ENCODE measurements around the gene RALGAPB. TPM values are rescaled to one million over a fixed set of nuclear protein-coding genes. Genes with fewer than 3 reads are reported as not detected.
"Not testable (repeated sequence)": the region's sequence is repeated elsewhere in the genome, so short reads cannot be mapped to it uniquely, and the experiment has no call there.

RALGAPB gene
- polyA plus RNA-seq, 3 donors, result 33.7 to 36.5 (median 35.0) TPM

DNA sequence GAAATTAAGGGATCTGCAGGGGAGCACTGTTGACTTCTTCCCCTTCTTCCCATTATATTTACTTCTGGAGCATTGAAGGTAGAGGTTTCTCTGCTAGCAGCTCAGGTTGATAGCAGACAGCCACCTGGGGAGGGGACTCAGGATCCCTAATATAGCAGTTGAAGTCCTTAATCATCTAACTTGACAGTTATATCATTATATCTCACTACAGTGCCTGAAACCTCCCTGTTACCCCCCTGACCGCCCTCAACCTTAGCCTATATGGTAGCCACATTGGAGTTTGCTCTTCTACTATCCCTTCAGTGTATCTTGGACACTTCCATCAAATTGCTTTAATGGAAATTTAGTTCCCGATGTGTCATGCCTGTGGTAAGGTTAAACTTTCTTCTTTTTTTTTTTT, 7.0 kb downstream of the RALGAPB start:
- no peak for DNase-seq (ENCODE audit: low read depth in 3 of 3, low spot score in 2 of 3)

DNA sequence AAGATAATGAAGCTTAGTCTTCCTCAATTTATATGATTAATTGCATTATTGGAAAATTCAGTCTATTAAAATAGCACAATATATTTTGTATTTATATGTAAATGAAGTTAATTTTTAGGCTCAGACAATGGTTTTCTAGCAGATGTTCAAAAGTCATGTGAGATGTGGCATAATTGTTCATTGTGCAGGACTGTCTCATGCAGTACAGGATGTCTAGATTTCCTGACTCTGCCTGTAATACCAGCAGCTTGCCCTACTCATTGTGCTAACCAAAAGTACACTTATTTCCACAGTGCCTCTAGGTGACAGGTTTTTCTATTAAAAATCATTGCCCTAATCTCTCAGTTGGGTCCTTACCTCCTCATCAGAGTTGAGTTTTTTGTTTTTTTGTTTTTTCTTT, 12.4 kb downstream of the RALGAPB start:
- DNase-seq (ENCODE audit: low read depth in 3 of 3, low spot score in 2 of 3), result no peak

DNA sequence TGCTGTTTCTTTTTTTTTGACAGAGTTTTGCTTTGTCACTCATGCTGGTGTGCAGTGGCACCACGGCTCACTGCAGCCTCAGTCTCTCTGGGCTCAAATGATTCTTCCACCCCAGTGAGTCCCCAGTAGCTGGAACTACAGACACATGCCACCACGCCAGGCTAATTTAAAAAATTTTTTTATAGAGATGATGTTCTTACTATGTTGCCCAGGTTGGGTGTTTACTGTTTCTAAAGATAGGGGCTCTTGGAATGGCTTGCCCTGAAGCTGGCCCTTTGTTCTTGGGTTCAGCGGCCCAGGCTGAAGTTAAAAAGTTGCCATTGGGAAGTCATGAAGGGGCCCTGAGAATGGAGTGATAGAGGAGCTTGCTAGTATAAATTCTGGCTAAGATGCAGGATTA, 16.5 kb downstream of the RALGAPB start:
- no peak for DNase-seq (ENCODE audit: low read depth in 3 of 3, low spot score in 2 of 3)

DNA sequence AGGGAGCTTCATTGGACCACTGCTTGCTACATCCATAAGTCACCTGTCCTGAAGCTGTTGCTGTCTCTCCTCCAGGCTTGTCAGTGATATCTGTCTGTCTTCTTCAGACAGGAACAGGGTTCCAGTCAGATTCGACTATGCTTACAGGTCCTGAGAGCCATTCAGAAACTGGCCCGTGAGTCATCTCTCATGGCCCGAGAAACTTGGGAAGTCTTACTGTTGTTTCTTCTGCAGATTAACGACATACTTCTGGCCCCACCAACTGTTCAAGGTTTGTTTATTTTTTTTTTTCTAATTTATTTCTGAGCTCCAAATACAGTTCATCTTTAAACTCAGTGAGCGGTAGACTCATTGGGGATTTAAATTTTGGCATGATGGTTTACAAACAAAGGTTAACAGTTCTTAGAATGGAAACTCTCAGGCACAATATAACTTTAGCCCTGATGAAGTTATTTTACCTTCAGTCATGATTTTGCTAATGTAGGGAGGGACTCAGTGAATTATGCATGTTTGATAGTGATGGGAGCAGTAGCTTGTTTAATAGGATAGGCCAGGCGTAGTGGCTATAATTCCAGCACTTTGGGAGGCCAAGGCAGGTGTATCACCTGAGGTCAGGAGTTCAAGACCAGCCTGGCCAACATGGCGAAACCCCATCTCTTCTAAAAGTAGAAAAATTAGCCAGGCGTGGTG, 24.7 kb downstream of the RALGAPB start:
- DNase-seq (ENCODE audit: low read depth in 3 of 3, low spot score in 2 of 3), result no peak

DNA sequence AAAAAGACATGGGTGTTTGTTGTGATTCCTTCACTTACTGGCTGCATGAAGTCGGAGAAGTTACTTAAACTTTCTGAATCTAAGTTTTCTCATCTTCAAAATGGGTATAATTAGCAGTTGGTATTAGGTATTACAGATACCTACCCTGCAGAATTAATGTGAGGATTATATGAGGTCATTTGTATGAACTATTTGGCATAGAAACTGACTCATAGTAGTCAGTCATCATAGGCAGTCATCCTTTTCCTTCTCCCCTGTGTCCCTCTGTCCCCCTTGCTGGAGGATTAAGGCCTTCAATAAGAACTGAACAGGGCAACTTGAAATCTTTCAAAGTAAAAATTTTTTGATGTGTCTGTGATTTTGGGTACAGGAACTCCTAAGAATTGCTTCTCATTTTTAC, 26.3 kb downstream of the RALGAPB start:
- no peak for DNase-seq (ENCODE audit: low read depth in 3 of 3, low spot score in 2 of 3)

DNA sequence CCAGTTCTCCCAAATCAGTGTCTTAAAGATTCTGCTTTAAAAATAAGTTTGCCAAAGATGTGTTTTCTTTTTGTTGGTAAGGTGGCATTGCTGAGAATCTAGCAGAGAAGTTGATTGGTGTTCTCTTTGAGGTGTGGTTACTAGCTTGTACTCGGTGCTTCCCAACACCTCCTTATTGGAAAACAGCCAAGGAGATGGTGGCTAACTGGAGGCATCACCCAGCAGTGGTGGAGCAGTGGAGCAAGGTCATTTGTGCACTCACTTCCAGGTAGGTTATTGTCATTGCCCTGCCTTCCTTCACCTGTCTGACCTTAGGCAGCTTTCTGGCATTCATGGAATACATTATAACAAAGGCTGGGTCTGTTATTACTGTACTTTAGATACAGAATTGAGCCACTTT, 26.7 kb downstream of the RALGAPB start:
- DNase-seq (ENCODE audit: low read depth in 3 of 3, low spot score in 2 of 3), result no peak

DNA sequence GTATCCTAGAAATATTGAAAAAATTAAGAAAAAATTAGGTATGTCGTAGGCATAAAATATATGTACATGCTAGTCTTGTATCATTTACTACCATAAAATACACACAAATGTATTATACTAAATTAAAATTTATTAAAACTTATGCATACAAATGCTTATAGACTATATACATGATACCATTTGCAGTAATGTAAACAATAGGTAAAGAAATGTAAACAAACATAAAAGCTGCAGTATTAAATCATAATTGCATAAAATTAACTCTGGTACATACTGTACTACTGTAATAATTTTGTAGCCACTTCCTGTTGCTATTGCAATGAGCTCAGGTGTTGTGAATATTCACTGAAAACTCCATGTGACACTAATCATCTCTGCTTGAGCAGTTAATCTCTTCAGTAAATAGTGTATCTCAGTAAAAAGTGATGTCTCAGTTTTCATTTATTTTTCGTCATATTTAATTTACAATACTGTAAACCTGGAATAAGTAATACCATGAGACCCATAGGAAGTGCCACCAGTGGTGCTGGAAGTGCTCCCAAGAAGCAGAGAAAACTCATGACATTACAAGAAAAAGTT, 29.3 kb downstream of the RALGAPB start:
- DNase-seq (ENCODE audit: low read depth in 3 of 3, low spot score in 2 of 3), result no peak

DNA sequence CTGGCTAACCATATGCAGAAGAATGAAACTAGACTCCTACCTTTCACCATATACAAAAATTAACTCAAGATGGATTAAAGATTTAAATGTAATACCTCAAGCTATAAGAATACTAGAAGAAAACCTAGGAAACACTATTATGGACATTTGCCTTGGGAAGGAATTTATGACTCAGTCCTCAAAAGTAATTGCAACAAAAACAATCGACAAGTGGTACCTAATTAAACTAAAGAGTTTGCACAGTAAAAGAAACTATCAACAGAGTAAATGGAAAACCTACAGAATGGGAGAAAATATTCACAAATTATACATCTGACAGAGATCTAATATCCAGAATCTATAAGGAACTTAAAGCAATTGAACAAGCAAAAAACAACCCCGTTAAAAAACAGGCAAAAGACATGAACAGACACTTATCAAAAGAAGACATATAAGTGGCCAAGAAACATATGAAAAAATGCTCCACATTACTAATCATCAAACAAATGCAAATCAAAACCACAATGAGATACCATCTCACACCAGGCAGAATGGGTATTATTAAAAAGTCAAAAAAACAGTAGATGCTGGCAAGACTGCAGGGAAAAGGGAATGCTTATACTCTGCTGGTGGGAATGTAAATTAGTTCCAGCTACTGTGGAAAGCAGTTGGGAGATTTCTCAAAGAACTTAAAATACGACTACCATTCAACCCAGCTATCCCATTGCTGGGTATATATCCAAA, 31.9 kb downstream of the RALGAPB start:
- DNase-seq (ENCODE audit: low read depth in 3 of 3, low spot score in 2 of 3), result no peak

DNA sequence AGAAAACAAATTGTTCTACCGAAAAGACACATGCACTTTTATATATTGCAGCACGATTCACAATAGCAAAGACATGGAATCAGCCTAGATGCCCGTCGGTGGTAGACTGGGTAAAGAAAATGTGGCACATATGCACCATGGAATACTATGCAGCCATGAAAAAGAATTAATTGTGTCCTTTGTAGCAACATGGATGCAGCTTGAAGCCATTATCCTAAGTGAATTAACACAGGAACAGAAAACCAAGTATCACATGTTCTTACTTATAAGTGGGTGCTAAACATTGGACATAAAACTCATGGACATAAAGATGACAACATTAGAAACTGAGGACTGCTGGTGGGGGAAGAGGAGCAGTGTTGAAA, 32.4 kb downstream of the RALGAPB start:
- DNase-seq (ENCODE audit: low read depth in 3 of 3, low spot score in 2 of 3), result no peak

DNA sequence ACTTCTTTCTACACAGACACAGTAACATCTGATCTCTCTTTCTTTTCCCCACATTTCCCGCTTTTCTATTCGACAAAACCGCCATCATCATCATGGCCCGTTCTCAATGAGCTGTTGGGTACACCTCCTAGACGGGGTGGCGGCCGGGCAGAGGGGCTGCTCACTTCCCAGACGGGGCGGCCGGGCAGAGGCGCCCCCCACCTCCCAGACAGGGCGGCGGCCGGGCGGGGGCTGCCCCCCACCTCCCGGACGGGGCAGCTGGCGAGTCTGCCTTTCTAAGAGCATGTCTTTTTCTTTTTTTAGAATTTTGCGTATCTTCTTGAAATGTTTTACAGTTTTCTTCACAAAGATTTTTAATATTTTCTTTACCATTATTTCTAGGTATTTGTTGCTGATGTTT, 39.1 kb downstream of the RALGAPB start:
- DNase-seq (ENCODE audit: low read depth in 3 of 3, low spot score in 2 of 3), result not testable (repeated sequence)

DNA sequence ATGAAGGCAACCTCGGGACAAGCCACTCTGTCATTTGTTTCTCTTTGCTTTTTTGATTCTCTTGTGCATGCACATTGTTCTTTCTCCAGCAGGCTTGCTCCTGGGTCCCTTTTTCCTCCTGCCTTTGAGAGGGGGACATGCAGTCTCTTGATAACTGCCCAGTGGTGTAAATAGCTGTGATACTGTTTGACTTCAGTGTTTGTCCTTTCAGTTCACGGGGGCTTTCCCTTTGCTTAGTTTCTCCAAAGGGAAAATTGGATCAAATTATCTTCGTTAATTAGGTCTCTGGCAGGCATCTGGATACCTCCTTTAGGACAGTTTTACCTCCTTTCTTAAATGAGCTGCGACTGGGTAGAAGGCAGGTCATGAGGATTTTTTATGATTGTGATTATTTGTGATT, 41.5 kb downstream of the RALGAPB start:
- no peak for DNase-seq (ENCODE audit: low read depth in 3 of 3, low spot score in 2 of 3)

DNA sequence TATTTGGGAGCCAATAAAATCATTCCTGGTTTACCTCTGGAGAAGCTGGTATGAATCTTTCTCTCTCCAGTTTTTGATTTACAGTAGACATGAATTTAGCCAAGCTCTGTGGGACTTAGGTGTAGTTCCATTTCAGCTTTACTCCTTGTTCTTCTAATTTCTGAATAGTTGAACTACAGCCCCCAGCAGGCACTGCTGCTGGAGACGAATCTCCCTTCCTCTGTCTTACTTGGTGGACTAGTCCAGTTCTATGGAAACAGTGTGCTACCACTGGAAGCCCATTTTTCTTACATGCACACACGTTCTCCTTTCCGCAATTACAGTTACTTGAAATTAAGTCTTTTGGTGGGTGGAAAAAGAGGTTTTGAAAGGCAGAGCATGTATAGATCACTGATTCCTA, 42.3 kb downstream of the RALGAPB start:
- no peak for DNase-seq (ENCODE audit: low read depth in 3 of 3, low spot score in 2 of 3)

DNA sequence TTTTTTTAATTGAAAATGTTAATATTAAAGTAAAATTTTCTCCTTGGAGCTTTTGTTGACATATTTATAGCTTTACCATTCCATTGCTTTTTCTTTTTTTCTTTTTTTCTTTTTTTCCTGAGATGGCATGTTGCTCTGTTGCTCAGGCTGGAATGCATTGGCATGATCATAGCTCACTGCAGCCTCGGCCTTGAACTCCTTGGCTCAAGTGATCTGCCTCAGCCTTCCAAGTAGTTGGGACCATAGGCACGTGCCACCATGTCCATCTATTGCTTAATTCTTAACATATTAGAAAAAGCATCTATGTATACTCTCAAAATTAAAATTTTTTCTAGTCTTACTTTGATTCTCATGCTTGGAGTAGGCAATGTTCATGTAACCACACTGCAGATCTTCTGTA, 43.0 kb downstream of the RALGAPB start:
- DNase-seq (ENCODE audit: low read depth in 3 of 3, low spot score in 2 of 3), result no peak

DNA sequence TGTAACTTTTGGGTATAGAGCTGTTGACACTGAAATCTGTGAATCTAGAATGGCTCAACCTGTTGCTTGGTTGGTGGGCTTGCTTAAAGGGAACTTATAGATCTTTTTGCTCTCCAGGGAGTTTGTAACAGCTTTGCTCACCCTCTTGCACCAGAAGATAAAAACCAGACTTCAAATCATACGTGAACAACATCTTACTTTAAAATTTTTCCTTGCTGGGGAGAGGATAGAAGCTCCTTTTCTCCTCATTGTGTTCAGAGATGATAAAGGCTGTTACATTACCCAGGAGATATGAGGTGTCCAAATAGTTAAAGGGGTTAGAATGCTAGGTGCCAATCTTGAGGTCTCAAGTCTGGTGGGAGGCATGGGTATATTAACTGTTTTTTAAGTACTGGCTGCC, 46.8 kb downstream of the RALGAPB start:
- no peak for DNase-seq (ENCODE audit: low read depth in 3 of 3, low spot score in 2 of 3)

DNA sequence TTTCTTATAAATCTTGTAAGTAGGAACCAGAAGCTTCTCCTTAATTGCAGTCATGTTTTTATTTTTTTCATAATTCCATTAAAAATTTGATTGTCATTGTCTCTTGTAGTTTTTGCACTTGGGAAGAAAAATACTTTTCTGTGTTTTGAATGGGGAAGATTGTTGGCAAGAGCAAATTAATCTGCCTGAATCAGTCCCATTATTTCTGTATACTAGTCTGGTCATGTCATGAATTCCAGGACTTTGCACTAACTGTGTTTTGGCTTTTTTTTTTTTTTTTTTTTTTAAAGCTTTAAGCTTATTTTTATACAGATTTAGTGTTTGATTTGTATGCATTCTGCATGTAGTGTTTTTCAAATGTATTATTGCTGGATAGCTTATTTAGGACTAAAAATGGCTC, 47.6 kb downstream of the RALGAPB start:
- no peak for DNase-seq (ENCODE audit: low read depth in 3 of 3, low spot score in 2 of 3)

DNA sequence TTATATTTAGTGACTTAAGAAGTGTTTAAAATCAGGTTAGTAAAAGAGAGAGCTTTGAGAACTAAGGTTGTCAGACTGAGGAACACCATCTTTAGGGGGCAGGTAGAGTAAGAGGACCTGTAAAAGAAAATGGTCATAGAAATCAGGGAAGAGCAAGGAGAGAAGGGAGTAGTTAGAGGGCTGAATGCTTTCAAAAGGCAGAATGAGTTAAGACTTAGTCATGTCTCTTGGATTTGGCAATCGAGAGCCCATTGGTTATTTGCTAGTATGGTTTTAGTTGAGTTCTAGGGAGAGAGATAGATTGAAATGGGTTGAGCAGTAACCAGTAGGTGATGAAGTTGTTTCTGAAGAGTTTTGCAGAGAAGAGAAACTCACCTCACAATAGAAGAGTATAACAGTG, 51.1 kb downstream of the RALGAPB start:
- DNase-seq (ENCODE audit: low read depth in 3 of 3, low spot score in 2 of 3), result no peak

DNA sequence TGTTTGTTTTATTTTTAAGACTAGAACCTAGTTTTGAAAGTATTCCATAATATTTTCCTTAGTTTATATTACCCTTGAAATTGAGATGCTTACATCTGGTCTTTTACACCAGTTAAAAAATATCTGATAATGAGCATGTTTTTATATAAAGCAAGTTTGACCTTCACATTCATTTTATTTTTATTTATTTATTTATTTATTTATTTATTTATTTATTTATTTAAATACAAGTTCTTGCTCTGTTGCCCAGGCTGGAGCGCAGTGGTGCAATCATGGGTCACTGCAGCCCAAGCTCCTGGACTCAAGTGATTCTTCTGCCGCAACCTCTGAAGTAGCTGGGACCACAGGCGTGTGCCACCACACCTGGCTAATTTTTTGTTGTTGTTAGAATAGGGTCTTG, 55.5 kb downstream of the RALGAPB start:
- no peak for DNase-seq (ENCODE audit: low read depth in 3 of 3, low spot score in 2 of 3)

DNA sequence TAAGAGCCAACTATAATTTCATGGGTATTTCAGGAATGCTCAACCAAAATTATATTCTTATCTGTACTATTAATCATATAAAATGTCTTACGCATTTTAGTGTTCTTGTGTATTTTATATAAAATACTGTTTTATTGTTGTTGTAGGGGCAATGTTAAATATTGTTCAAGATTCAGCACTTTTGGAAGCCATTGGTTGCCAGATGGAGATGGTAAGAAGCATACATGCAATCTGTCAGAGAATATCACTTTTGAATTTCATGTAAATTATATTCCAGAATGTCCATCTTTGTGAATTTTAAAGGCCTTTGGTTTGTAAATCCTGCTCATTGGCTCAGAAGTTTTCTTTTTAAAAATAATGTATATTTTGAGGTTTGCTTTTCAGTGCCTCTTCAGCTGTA, 58.4 kb downstream of the RALGAPB start:
- no peak for DNase-seq (ENCODE audit: low read depth in 3 of 3, low spot score in 2 of 3)

DNA sequence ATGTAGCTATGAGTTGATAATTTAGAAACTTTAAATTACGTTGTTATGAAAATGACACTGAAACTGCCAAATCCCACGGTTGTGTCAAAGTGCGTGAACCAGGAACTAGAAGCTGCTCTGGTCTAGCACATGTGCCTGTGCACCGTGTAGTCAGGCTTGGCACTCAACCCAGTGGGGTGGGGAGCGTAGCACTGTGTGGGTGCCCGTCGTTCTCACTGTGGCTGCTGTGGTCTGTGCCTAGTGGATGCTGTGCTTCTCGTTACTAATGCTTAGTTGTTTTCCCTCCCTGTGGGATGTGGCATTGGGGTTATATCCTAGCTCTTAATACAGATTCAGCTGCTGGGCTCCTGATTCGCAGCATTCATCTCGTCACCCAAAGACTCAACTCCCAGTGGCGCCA, 62.1 kb downstream of the RALGAPB start:
- no peak for DNase-seq (ENCODE audit: low read depth in 3 of 3, low spot score in 2 of 3)

DNA sequence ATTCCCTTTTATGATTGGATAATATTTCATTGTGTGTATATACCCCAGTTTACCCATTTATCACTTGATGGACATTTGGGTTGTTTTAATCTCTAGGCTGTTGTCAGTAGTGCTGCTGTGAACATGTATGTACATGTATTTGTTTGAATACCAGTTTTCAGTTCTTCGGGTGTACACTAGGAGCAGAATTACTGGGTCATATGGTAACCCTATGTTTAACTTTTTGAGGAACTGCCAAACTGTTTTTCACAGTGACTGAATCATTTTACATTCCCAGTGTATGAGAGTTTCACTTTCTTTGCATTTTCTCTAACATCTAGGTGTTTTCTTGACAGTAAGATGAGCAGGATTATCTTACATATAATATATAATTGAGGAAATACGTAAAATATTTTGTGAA, 63.7 kb downstream of the RALGAPB start:
- DNase-seq (ENCODE audit: low read depth in 3 of 3, low spot score in 2 of 3), result no peak

DNA sequence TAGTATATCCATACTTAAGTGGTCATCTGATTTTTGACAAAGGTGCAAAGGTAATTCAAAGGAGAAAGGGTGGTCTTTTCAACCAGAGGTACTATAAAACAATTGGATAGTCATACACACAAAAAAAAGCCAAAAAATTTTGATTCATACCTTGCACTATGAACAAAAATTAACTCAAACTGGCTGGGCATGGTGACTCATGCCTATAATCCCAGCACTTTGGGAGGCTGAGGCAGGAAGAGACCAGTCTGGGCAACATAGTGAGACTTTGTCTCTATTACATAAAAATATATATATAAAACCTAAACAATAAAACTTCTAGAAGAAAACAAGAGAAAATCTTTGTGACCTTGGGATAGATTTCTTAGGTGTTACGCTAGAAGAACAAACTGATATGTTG, 64.5 kb downstream of the RALGAPB start:
- DNase-seq (ENCODE audit: low read depth in 3 of 3, low spot score in 2 of 3), result no peak

DNA sequence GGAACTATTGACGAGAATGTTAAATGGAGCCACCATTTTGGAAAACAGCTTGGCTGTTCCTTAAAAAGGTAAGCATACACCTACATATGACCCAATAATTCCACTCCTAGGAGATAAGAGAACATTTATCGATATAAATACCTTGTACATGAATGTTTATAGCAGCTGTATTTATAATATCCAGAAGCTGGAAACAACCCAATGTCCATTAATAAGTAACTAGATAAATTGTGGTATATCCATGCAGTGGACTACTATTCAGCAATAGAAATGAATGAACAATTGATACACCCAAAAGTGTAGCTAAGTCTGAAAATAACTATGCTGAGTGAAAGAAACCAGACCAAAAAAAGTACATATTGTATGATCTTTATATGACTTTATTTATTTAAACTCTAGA, 66.1 kb downstream of the RALGAPB start:
- DNase-seq (ENCODE audit: low read depth in 3 of 3, low spot score in 2 of 3), result no peak

Measured in right renal cortex interstitium (tissue), 3 donors.